Vagina (tissue), 2 donors: ENCODE measurements around the gene GRXCR2.

ENCODE experiments used
- CTCF ChIP-seq, 3 experiments: fragments of 450-650 bp in 2 of 3; fragments of 200-600 bp in 1 of 3; sonication (generic) in 1 of 3; IDR thresholded peaks; one replicate each; pipeline ENCODE4 v1.5.1; 2017 to 2019; ENCODE audit warnings: antibody characterized with exemption in 3 of 3, mild to moderate bottlenecking in 2 of 3, moderate library complexity in 2 of 3
- POLR2A ChIP-seq, 2 donors: fragments of 450-650 bp; IDR thresholded peaks; one replicate each; pipeline ENCODE4 v1.6.1; 2017; ENCODE audit warnings: antibody characterized with exemption in 2 of 2, mild to moderate bottlenecking in 2 of 2, moderate library complexity in 2 of 2
- POLR2AphosphoS5 ChIP-seq, 2 donors: sonication (generic); formaldehyde crosslinking; IDR thresholded peaks; one replicate each; pipeline ENCODE4 v1.9.0; 2017; ENCODE audit warnings: antibody characterized with exemption in 2 of 2, mild to moderate bottlenecking in 2 of 2, low read depth in 1 of 2; ENCODE audit not compliant: insufficient read depth in 1 of 2

GRCh38 chr5:145824040-145824439, 48.8 kb downstream of the GRXCR2 start:
- TF ChIP-seq CTCF (IDR thresholded peaks at IDR 0.05) (no peak), POLR2A (IDR thresholded peaks at IDR 0.05) (no peak), POLR2AphosphoS5 (IDR thresholded peaks at IDR 0.05; ENCODE audit: insufficient read depth in 1 of 2, low read depth in 1 of 2) (no peak)
